ENCODE data around the gene FLOT1. TPM values are rescaled to one million over a fixed set of nuclear protein-coding genes. Genes with fewer than 3 reads are reported as not detected.

Gene FLOT1
- total and polyA plus RNA-seq, 2 donors (not counting 3 experiments of a cell fraction or from before 2014, with no cell fraction given), result 141 to 154 TPM

DNA sequence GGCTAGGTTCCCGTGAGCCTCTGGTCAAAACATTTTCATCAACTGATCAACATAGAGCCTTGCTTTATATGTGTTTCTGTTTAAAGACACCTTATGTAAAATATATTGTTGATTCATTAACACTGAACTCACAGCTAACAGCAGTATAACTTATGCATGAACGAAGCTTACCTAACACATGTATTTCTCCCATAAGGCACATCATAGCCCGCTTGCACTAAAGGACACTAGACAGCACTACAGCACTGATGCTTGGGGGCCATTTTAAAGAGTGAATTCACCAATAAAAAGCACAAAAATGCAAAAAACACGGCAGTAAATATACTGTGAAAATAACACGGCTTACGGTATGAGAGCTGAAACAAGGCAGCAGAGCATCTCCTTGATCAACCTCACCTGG is 4.0 kb downstream of the FLOT1 start:
- dilution Hi-C loops (cut with MboI; ENCODE audit: extremely low pct_ligation_motif_present, low sequenced_read_pairs), result loop anchor here (25.0 kb wide), 1 partner anchor 149 kb away; the partner anchor contains the start of gene DDR1
- CTCF ChIA-PET, result interaction anchor here (0.6 to 1.7 kb wide), 9 partner anchors 26 to 348 kb away, joined by 3 to 7 read pairs (median 4); no protein-coding TSS in a partner anchor

DNA sequence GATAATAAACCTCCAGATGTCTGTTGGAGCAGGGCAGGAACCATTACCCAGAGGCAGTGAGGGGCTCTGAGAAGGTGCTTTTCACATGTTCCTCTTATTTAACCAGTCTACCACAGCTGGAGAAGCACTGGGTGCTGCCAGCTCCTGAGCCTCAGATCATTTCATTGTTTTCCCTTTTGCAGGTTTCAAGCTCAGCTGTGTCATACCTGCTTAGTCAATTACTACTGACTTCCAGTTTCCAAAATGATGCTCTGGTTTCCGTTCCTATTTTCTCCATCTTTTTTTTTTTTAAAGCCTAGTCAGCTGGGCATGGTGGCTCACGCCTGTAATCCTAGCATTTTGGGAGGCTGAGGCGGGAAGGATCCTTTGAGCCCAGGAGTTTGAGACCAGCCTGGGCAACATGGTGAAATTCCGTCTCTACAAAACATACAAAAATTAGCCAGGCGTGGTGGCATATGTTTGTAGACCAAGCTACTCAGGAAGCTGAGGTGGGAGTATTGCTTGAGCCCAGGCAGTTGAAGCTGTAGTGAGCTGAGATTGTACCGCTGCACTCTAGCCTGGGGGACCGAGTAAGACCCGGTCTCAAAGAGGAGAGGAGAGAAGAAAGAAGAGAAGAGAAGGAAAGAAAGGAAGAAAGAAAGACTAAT is 6.7 kb downstream of the FLOT1 start:
- Histone ChIP-seq H3K27ac (ENCODE audit: insufficient read depth, low read depth, low read length) (no peak overlapping the region), H3K79me2 (ENCODE audit: control insufficient read depth, insufficient read depth, low read length) (peaks cover 23% of the 10 kb centered on the region), H3K9me1 (replicated peaks; ENCODE audit: control insufficient read depth, extremely low read depth, insufficient read depth, low read length) (no peaks in the 10 kb centered on the region), H2AFZ (ENCODE audit: low read depth, low read length) (no peak overlapping the region), H3K36me3 (ENCODE audit: control insufficient read depth in 2 of 2, extremely low read depth in 1 of 2, insufficient read depth in 2 of 2, low read length in 2 of 2) (peaks cover 5 to 13% of the 10 kb centered on the region in 2 experiments), H3K4me1 (ENCODE audit: control insufficient read depth, extremely low read depth, insufficient read depth, low read length) (peaks cover 34% of the 10 kb centered on the region), H3K9me3 (replicated peaks; ENCODE audit: control insufficient read depth, insufficient read depth, low read length) (no peaks in the 10 kb centered on the region), H4K20me1 (replicated peaks; ENCODE audit: control insufficient read depth, extremely low read depth, insufficient read depth, low read length) (no peaks in the 10 kb centered on the region), H3K4me3 (replicated peaks in 1 of 3; ENCODE audit: insufficient read depth in 1 of 3, low read depth in 1 of 3, low read length in 3 of 3) (no peak overlapping the region), H3K27me3 (ENCODE audit: control insufficient read depth in 2 of 2, insufficient read depth in 2 of 2, low read length in 2 of 2) (no peaks in the 10 kb centered on the region), H3K9ac (replicated peaks; ENCODE audit: extremely low read depth, insufficient read depth, low read length) (no peak overlapping the region), H3K4me2 (ENCODE audit: insufficient read depth, low read length) (no peak overlapping the region)
- DNase-seq (ENCODE audit: low read depth, low spot score), result no peak
- ChIA-PET CTCF (interaction anchor here (0.9 to 2.1 kb wide), 3 partner anchors 57 to 344 kb away, joined by 3 to 4 read pairs (median 3); partner anchors contain the start of gene DHX16), POLR2A (interaction anchor here (1.3 kb wide), 1 partner anchor 17 kb away, joined by 3 read pairs; no protein-coding TSS in a partner anchor)
- no peak for FAIRE-seq
- intact Hi-C loops (cut with micrococcal nuclease) (no loop called here), dilution Hi-C loops (cut with MboI; ENCODE audit: extremely low pct_ligation_motif_present, low sequenced_read_pairs) (loop anchor here (25.0 kb wide), 1 partner anchor 152 kb away; the partner anchor contains the start of gene DDR1)
- TF ChIP-seq JUN (IDR thresholded peaks at IDR 0.05; ENCODE audit: borderline replicate concordance, insufficient read depth, insufficient read length, low read depth) (no peak), EZH2 (IDR thresholded peaks at IDR 0.05; ENCODE audit: borderline replicate concordance, low read depth, low read length, severe bottlenecking) (no peak), POLR2A (IDR thresholded peaks at IDR 0.05; ENCODE audit: low read depth, low read length) (no peak)
- TF ChIP-seq, protein P1, sequence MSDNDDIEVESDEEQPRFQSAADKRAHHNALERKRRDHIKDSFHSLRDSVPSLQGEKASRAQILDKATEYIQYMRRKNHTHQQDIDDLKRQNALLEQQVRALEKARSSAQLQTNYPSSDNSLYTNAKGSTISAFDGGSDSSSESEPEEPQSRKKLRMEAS (IDR thresholded peaks at IDR 0.05; ENCODE audit: insufficient read depth, insufficient read length), result no peak
- TF ChIP-seq, protein P2, sequence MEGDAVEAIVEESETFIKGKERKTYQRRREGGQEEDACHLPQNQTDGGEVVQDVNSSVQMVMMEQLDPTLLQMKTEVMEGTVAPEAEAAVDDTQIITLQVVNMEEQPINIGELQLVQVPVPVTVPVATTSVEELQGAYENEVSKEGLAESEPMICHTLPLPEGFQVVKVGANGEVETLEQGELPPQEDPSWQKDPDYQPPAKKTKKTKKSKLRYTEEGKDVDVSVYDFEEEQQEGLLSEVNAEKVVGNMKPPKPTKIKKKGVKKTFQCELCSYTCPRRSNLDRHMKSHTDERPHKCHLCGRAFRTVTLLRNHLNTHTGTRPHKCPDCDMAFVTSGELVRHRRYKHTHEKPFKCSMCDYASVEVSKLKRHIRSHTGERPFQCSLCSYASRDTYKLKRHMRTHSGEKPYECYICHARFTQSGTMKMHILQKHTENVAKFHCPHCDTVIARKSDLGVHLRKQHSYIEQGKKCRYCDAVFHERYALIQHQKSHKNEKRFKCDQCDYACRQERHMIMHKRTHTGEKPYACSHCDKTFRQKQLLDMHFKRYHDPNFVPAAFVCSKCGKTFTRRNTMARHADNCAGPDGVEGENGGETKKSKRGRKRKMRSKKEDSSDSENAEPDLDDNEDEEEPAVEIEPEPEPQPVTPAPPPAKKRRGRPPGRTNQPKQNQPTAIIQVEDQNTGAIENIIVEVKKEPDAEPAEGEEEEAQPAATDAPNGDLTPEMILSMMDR (IDR thresholded peaks at IDR 0.05; ENCODE audit: extremely low read depth in 1 of 2, insufficient read depth in 1 of 2, low read depth in 1 of 2, low read length in 2 of 2), result no peak
- no TSS peak for BruUV-seq (replicated peaks)

More for the DNA sequence above, 4.0 kb downstream of the FLOT1 start:
- H3K9ac ChIP-seq (replicated peaks; ENCODE audit: extremely low read depth, insufficient read depth, low read length), result no peak overlapping the region
- no TSS peak for BruUV-seq (replicated peaks)
- no peak for FAIRE-seq
- TF ChIP-seq EZH2 (IDR thresholded peaks at IDR 0.05; ENCODE audit: borderline replicate concordance, low read depth, low read length, severe bottlenecking), result no peak
- TF ChIP-seq, protein P1 (IDR thresholded peaks at IDR 0.05; ENCODE audit: insufficient read depth, insufficient read length), result no peak
- no peaks in the 10 kb centered on the region for H3K9me1 ChIP-seq (replicated peaks; ENCODE audit: control insufficient read depth, extremely low read depth, insufficient read depth, low read length)
- no peak for DNase-seq (ENCODE audit: low read depth, low spot score)
- no peaks in the 10 kb centered on the region for H3K9me3 ChIP-seq (replicated peaks; ENCODE audit: control insufficient read depth, insufficient read depth, low read length)
- H4K20me1 ChIP-seq (replicated peaks; ENCODE audit: control insufficient read depth, extremely low read depth, insufficient read depth, low read length), result no peaks in the 10 kb centered on the region
- H3K4me2 ChIP-seq (ENCODE audit: insufficient read depth, low read length), result peak overlapping the region; percentile 0
- no peaks in the 10 kb centered on the region for H3K27me3 ChIP-seq (ENCODE audit: control insufficient read depth in 2 of 2, insufficient read depth in 2 of 2, low read length in 2 of 2)
- peaks cover 5 to 7% of the 10 kb centered on the region in 2 experiments for H3K36me3 ChIP-seq (ENCODE audit: control insufficient read depth in 2 of 2, extremely low read depth in 1 of 2, insufficient read depth in 2 of 2, low read length in 2 of 2)
- intact Hi-C loops (cut with micrococcal nuclease), result no loop called here
- no peak overlapping the region for H3K4me3 ChIP-seq (replicated peaks in 1 of 3; ENCODE audit: insufficient read depth in 1 of 3, low read depth in 1 of 3, low read length in 3 of 3)
- H2AFZ ChIP-seq (ENCODE audit: low read depth, low read length), result no peak overlapping the region
- peaks cover 43% of the 10 kb centered on the region for H3K4me1 ChIP-seq (ENCODE audit: control insufficient read depth, extremely low read depth, insufficient read depth, low read length)
- no peak overlapping the region for H3K27ac ChIP-seq (ENCODE audit: insufficient read depth, low read depth, low read length)
- peaks cover 42% of the 10 kb centered on the region for H3K79me2 ChIP-seq (ENCODE audit: control insufficient read depth, insufficient read depth, low read length)
- POLR2A ChIA-PET, result interaction anchor here (1.1 kb wide), 1 partner anchor 14 kb away, joined by 5 read pairs; no protein-coding TSS in a partner anchor
